OCI-LY3 (cell line): ENCODE data around the gene ID2.

Experiments used
- H2AFZ ChIP-seq: fragments of 200-600, 300-600 bp; shearing (Covaris generic); 2 replicates; pipeline ENCODE4 v1.6.0; 2014; ENCODE audit warnings: antibody characterized with exemption, low read depth, low read length
- H3K27ac ChIP-seq: fragments of 200-600, 300-600 bp; sonication (generic); 2 replicates; pipeline ENCODE4 v1.5.1; 2014; ENCODE audit warnings: mild to moderate bottlenecking, low read length, moderate library complexity, mixed read lengths
- H3K27me3 ChIP-seq: fragments of 200-600, 300-600 bp; sonication (generic); 2 replicates; pipeline ENCODE4 v1.6.1; 2014; ENCODE audit warnings: low read depth, low read length, mixed read lengths
- H3K36me3 ChIP-seq: fragments of 200-600, 300-600 bp; sonication (generic); replicated peaks from 2 replicates; pipeline ENCODE3; 2014; ENCODE audit warnings: low read depth, low read length, mixed read lengths
- H3K4me1 ChIP-seq: fragments of 300-600, 200-600 bp; sonication (generic); 2 replicates; pipeline ENCODE4 v1.6.1; 2014; ENCODE audit warnings: low read length, mixed read lengths
- H3K4me2 ChIP-seq: fragments of 200-600, 300-600 bp; sonication (generic); 2 replicates; pipeline ENCODE4 v1.6.1; 2014; ENCODE audit warnings: low read length, mixed read lengths
- H3K4me3 ChIP-seq: fragments of 300-600, 200-600 bp; sonication (generic); 2 replicates; pipeline ENCODE4 v1.5.1; 2014; ENCODE audit warnings: antibody characterized with exemption, mild to moderate bottlenecking, low read length, moderate library complexity
- H3K79me2 ChIP-seq: fragments of 300-600, 200-600 bp; shearing (Covaris generic); 2 replicates; pipeline ENCODE4 v1.6.1; 2014; ENCODE audit warnings: mild to moderate bottlenecking, low read length, mixed read lengths
- H3K9ac ChIP-seq: fragments of 300-600, 200-600 bp; shearing (Covaris generic); 2 replicates; pipeline ENCODE4 v1.6.0; 2014; ENCODE audit warnings: mild to moderate bottlenecking, low read length, moderate library complexity
- H3K9me3 ChIP-seq: fragments of 200-600, 300-600 bp; shearing (Covaris generic); 2 replicates; pipeline ENCODE4 v1.6.1; 2014; ENCODE audit warnings: low read length, mixed read lengths; ENCODE audit not compliant: insufficient read depth
- H4K20me1 ChIP-seq: fragments of 200-600, 300-600 bp; sonication (generic); 2 replicates; pipeline ENCODE4 v1.6.1; 2016; ENCODE audit warnings: low read length, mixed read lengths; ENCODE audit not compliant: insufficient read depth
- CTCF ChIP-seq: fragments of 200-600, 300-600 bp; sonication (generic); IDR thresholded peaks from 2 replicates; pipeline ENCODE4 v1.5.1; 2014; ENCODE audit warnings: antibody characterized with exemption, low read length, low read depth
- EZH2phosphoT487 ChIP-seq: fragments of 200-600 bp; shearing (Covaris generic); IDR thresholded peaks from 2 replicates; pipeline ENCODE4 v1.6.1; 2018; ENCODE audit warnings: antibody characterized with exemption, mixed run types, low read depth

Gene ID2

GRCh38 chr2:8661736-8662135 lies 20.1 kb upstream of the ID2 start:
- no peak overlapping the region for H3K27ac ChIP-seq
- H2AFZ ChIP-seq, result no peak overlapping the region
- H3K4me3 ChIP-seq, result no peak overlapping the region
- H3K4me1 ChIP-seq, result peaks cover 29% of the 10 kb centered on the region
- no peaks in the 10 kb centered on the region for H3K79me2 ChIP-seq
- TF ChIP-seq CTCF (no peak), EZH2phosphoT487 (no peak)
- H3K4me2 ChIP-seq, result no peak overlapping the region
- no peak overlapping the region for H3K9ac ChIP-seq
- no peaks in the 10 kb centered on the region for H3K27me3 ChIP-seq
- H3K36me3 ChIP-seq, result no peaks in the 10 kb centered on the region
- no peaks in the 10 kb centered on the region for H3K9me3 ChIP-seq
- no peaks in the 10 kb centered on the region for H4K20me1 ChIP-seq

- Histone ChIP-seq H3K4me2 (no peak overlapping the region), H2AFZ (no peak overlapping the region), H3K4me3 (no peak overlapping the region), H3K27me3 (no peaks in the 10 kb centered on the region), H4K20me1 (no peaks in the 10 kb centered on the region), H3K36me3 (no peaks in the 10 kb centered on the region), H3K9ac (no peak overlapping the region), H3K9me3 (no peaks in the 10 kb centered on the region), H3K27ac (no peak overlapping the region), H3K79me2 (no peaks in the 10 kb centered on the region), H3K4me1 (peaks cover 23% of the 10 kb centered on the region)
- TF ChIP-seq CTCF (no peak), EZH2phosphoT487 (no peak)
These were observed 19.5 kb upstream of the ID2 start for GRCh38 chr2:8662239-8662879.

GRCh38 chr2:8663997-8664396 lies 17.9 kb upstream of the ID2 start:
- Histone ChIP-seq H3K4me2 (no peak overlapping the region), H3K79me2 (no peaks in the 10 kb centered on the region), H3K27ac (no peak overlapping the region), H3K9me3 (peaks cover 4% of the 10 kb centered on the region; the same call in 1 of the 2 replicates), H3K27me3 (no peaks in the 10 kb centered on the region), H3K9ac (no peak overlapping the region), H3K4me1 (peaks cover 6% of the 10 kb centered on the region; the same call in 1 of the 2 replicates), H4K20me1 (no peaks in the 10 kb centered on the region), H2AFZ (no peak overlapping the region), H3K4me3 (no peak overlapping the region), H3K36me3 (peaks cover under 1% of the 10 kb centered on the region)
- TF ChIP-seq EZH2phosphoT487, result no peak
- TF ChIP-seq CTCF, result no peak

GRCh38 chr2:8666581-8666980 lies 15.3 kb upstream of the ID2 start:
- H3K4me3 ChIP-seq, result no peak overlapping the region

More at GRCh38 chr2:8666581-8666980, 15.3 kb upstream of the ID2 start:
- H3K4me1 ChIP-seq, result no peaks in the 10 kb centered on the region; the same call in 1 of the 2 replicates
- H3K4me2 ChIP-seq, result no peak overlapping the region
- H2AFZ ChIP-seq, result no peak overlapping the region
- H3K9ac ChIP-seq, result no peak overlapping the region
- TF ChIP-seq EZH2phosphoT487, result no peak
- no peak for TF ChIP-seq CTCF
- H4K20me1 ChIP-seq, result no peaks in the 10 kb centered on the region
- H3K36me3 ChIP-seq, result peaks cover 7% of the 10 kb centered on the region
- no peak overlapping the region for H3K27ac ChIP-seq
- H3K79me2 ChIP-seq, result no peaks in the 10 kb centered on the region
- H3K9me3 ChIP-seq, result peaks cover 4% of the 10 kb centered on the region; the same call in 1 of the 2 replicates
- H3K27me3 ChIP-seq, result no peaks in the 10 kb centered on the region
